Calu3 (cell line): ENCODE data around the gene NANOS2. TPM values are rescaled to one million over a fixed set of nuclear protein-coding genes. Genes with fewer than 3 reads are reported as not detected.
"Not testable (repeated sequence)": the region's sequence is repeated elsewhere in the genome, so short reads cannot be mapped to it uniquely, and the experiment has no call there.

Experiments used
- BruUV-seq: library from RNA; stranded (reverse); fragments of 400-500 nt; replicated peaks from 2 replicates; lab custom pipeline; 2021; lab: Mats Ljungman, UMichigan
- CTCF ChIA-PET: fragments of 300-600 bp; sonication (Branson Sonifier 250); formaldehyde crosslinking; loops from one replicate; lab custom pipeline; 2022; ENCODE audit warnings: antibody characterized with exemption; lab: Charles Lee
- DNase-seq: peaks from one replicate; pipeline ENCODE4 v3.0.0; 2022
- H3K27ac Mint-ChIP-seq: one replicate; pipeline ENCODE4 v1.8.0; 2022; ENCODE audit warnings: mixed read lengths; ENCODE audit not compliant: unreplicated experiment
- H3K27me3 Mint-ChIP-seq: one replicate; pipeline ENCODE4 v1.8.0; 2022; ENCODE audit warnings: mixed read lengths; ENCODE audit not compliant: unreplicated experiment
- H3K36me3 Mint-ChIP-seq: one replicate; pipeline ENCODE4 v1.8.0; 2022; ENCODE audit warnings: mild to moderate bottlenecking, moderate library complexity, mixed read lengths; ENCODE audit not compliant: insufficient read depth, unreplicated experiment
- H3K4me1 Mint-ChIP-seq: one replicate; pipeline ENCODE4 v1.8.0; 2022; ENCODE audit warnings: mild to moderate bottlenecking, low read depth, mixed read lengths; ENCODE audit not compliant: unreplicated experiment
- H3K4me3 Mint-ChIP-seq: one replicate; pipeline ENCODE4 v1.8.0; 2022; ENCODE audit warnings: mild to moderate bottlenecking, low read depth, moderate library complexity, mixed read lengths; ENCODE audit not compliant: unreplicated experiment
- H3K9me3 Mint-ChIP-seq: one replicate; pipeline ENCODE4 v1.8.0; 2022; ENCODE audit warnings: low read depth, mixed read lengths; ENCODE audit not compliant: unreplicated experiment
- CTCF ChIP-seq: fragments of 200-600 bp; IDR thresholded peaks from one replicate; pipeline ENCODE4 v1.8.0; 2022; ENCODE audit warnings: antibody characterized with exemption; ENCODE audit not compliant: unreplicated experiment
- intact Hi-C: fragments of 100-400 bp; cut with micrococcal nuclease; formaldehyde crosslinking; loops from one replicate; pipeline ENCODE4 v1.10.0; 2022; ENCODE audit not compliant: unreplicated experiment
- total RNA-seq: library from RNA; stranded (reverse); gene quantifications from 2 replicates; pipeline ENCODE4 v1.2.3, GENCODE V29; 2022

NANOS2 gene
- total RNA-seq, 1 experiment from 2014 or later = not detected

GRCh38 chr19:45870798-45871197, 43.8 kb downstream of the NANOS2 start:
- no peak for DNase-seq
- no peak for TF ChIP-seq CTCF
- Mint-ChIP-seq H3K36me3 (peaks cover 20% of the 10 kb centered on the region), H3K27ac (no peak overlapping the region), H3K27me3 (no peaks in the 10 kb centered on the region), H3K4me3 (no peak overlapping the region), H3K4me1 (peaks cover 20% of the 10 kb centered on the region), H3K9me3 (no peaks in the 10 kb centered on the region)
- no TSS peak for BruUV-seq
- intact Hi-C loops = no loop called here
- CTCF ChIA-PET = no interaction called here

GRCh38 chr19:45867241-45867640, 47.3 kb downstream of the NANOS2 start:
- H3K4me1 Mint-ChIP-seq = peaks cover 44% of the 10 kb centered on the region
- BruUV-seq = not testable (repeated sequence)

GRCh38 chr19:45866400-45867176, 48.0 kb downstream of the NANOS2 start:
- intact Hi-C loops = no loop called here
- CTCF ChIA-PET = interaction anchor here (1.0 kb wide), 1 partner anchor 15 kb away, joined by 8 read pairs; no protein-coding TSS in a partner anchor
- BruUV-seq = no TSS peak
- Mint-ChIP-seq H3K36me3 (peaks cover 55% of the 10 kb centered on the region), H3K9me3 (no peaks in the 10 kb centered on the region), H3K27ac (peak overlapping the region; percentile 15), H3K27me3 (no peaks in the 10 kb centered on the region), H3K4me3 (peak overlapping the region; percentile 28), H3K4me1 (peaks cover 48% of the 10 kb centered on the region)
- no peak for TF ChIP-seq CTCF
- no peak for DNase-seq

More at GRCh38 chr19:45867241-45867640, 47.3 kb downstream of the NANOS2 start:
- H3K27me3 Mint-ChIP-seq, CTCF ChIA-PET, DNase-seq, intact Hi-C loops, H3K4me3 Mint-ChIP-seq, H3K9me3 Mint-ChIP-seq: not testable (repeated sequence)
- peaks cover 55% of the 10 kb centered on the region for H3K36me3 Mint-ChIP-seq
- peak overlapping the region; percentile 15 for H3K27ac Mint-ChIP-seq

GRCh38 chr19:45865269-45865948, 49.2 kb downstream of the NANOS2 start:
- Mint-ChIP-seq H3K36me3 (peaks cover 55% of the 10 kb centered on the region), H3K9me3 (no peaks in the 10 kb centered on the region), H3K4me3 (peak overlapping the region; percentile 98), H3K27ac (peak overlapping the region; percentile 28), H3K27me3 (no peaks in the 10 kb centered on the region), H3K4me1 (peaks cover 48% of the 10 kb centered on the region)
- TF ChIP-seq CTCF = no peak
- DNase-seq = no peak
- BruUV-seq = no TSS peak
- CTCF ChIA-PET = interaction anchor here (3.6 kb wide), 1 partner anchor 16 kb away, joined by 56 read pairs; no protein-coding TSS in a partner anchor
- intact Hi-C loops = no loop called here
